Endometrium (tissue), 2 donors: ENCODE data around the gene AOPEP.

Experiments used
- FAIRE-seq: peaks from 2 replicates; lab custom pipeline; 2012; peaks lifted over from hg19 to GRCh38; lab: Jason Lieb, UNC
- donor health status: control.
- donor health status: control.

AOPEP gene

DNA sequence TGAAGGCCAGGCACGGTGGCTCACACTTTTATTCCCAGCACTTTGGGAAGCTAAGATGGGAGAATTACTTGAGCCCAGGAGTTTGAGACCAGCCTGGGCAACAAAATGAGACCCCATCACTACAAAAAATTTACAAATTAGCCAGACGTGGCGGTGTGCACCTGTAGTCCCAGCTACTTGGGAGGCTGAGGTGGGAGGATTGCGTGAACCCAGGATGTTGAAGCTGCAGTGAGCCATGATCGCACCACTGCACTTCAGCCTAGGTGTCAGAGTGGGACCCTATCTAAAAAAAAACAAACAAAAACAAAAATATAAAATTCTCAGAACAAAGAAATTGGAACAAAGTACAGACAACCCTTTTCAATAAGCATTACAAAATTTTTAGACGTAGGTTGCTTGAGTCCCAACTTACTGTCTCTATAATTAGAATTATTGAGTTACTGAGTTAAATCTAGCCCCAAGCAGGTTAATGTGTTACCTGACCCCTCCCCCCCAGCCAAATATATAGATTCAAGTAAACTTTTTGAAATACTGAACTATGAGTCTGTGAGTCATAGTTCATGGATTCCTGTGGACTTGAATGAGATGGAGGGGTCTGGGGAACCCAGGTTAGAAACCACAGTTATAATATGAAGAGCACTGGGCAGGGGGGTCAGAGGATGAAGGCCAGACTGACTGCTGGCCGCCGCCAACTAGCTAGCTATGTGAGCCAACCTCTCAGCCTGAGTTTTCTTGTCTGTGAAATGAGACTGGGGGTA is 173.1 kb downstream of the AOPEP start:
- no peak for FAIRE-seq

DNA sequence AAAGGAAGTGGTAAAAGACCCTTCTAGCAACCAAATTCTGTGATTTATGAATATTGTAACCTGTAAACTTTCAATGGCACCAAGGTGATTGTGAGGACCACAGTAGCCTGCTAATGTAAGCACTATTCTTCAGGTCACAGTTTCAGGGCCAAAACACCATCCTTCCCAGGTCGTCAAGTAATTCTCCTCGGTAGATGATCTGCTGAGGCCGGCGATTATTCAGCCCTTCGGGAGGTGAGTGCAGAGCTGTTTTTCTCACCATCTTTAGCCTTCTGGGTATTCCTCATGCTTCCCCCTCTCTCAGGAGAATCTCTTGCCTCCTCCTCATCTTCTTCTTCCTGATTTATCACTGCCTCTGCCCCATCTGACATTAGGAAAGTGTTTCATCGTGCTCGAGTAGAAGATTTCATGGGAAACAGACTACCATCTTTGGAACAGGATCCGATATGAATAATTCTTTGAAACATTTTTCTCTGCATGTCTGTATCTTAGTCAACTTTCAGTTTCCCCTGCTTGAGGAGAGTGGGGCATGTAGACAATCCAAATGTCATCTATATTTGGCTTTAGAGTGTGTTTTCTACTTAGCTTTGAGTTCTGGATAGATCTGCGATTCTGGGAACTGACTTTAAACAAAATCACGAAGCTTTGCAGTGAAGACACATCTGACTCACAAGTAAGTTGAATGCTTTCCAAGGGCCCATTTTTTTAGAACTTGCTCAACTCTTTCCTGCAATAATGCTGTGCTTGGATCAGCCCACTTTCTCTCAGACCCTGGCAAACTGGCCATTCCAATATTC is 173.9 kb downstream of the AOPEP start:
- FAIRE-seq, result no peak

DNA sequence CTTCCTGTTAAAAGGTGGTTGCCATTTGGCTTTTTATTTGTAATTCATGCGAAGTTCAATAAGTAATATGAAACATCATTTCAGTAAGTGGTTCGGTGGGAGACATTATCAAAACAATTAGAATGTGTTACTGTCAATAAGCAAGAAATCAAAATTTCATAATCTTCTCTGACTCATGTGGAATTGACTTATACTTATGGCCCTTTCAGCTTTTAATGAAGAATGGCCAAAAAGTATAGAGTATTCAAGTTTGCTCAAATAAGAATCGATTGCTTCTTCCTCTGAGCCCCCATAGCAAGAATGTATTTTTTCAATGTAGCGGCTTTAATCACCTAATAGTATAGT is 174.5 kb downstream of the AOPEP start:
- FAIRE-seq, result no peak

DNA sequence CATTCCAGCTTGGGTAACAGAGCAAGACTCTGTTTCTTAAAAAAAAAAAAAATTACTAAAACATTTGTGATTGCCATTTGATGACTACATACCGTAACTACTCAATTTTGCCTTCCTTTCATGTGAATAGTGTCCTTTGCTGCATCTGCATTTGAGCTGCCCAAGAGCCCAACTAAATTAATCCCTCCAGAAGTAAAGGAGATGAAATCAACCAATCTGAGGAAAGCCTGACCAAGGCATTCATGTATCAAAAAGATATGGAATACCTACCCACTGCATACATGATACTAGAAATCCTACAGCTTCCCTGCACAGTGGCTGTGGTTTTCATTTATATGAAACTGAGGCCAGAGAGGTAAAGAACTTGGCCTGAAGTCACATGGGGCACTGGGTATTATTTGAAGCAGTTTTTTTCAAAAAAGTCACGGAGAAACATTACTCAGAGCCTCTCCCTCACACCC is 177.5 kb downstream of the AOPEP start:
- no peak for FAIRE-seq

DNA sequence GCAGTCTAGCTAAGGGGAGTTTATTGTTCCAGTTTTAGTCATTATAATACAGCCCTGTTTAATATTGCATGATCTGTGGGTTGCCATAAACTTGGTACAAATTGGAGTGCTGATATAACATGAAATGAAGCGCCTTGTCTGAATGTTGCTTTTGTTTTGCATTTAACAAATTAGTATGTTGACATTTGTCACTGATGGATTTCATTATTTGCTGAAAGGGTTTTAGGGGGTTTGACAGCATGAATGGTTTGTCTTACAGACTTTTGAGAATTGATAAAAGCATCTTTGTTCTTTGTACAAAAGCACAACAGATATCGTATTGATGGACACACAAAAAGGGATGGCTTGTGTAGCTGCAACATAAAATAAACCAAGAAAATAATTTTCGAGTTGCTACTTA is 178.3 kb downstream of the AOPEP start:
- no peak for FAIRE-seq

DNA sequence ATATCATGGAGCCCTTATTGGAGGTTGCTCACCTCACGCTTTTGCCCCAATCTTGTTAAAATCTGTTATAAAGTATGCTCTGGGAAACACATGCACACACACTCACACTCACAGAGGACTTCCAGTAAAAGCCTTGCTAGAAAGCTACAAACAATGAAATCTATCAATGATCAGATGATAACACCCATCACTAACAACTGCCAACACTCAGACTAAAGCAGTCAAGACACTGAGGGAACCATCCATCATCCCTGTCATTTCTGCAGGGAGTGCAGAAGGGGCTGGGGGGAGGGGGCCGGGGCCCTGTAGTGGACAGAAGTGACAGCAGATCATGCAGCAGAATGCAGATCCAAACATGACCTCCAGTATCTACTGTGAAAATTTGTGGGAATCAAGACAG is 179.1 kb downstream of the AOPEP start:
- no peak for FAIRE-seq

DNA sequence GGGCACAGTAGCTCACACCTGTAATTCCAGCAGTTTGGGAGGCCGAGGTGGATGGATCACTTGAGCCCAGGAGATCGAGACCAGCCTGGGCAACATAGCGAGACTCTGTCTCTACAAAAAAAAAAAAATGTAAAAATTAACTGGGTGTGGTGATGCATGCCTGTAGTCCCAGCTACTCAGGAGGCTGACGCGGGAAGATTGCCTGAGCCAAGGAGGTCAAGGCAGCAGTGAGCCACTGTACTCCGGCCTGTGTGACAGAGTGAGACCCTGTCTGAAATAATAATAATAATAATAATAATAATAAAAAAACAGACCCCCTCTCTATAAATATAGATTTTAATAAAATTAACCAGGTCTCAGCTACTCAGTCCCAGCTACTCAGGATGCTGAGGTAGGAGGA is 179.7 kb downstream of the AOPEP start:
- FAIRE-seq, result no peak

DNA sequence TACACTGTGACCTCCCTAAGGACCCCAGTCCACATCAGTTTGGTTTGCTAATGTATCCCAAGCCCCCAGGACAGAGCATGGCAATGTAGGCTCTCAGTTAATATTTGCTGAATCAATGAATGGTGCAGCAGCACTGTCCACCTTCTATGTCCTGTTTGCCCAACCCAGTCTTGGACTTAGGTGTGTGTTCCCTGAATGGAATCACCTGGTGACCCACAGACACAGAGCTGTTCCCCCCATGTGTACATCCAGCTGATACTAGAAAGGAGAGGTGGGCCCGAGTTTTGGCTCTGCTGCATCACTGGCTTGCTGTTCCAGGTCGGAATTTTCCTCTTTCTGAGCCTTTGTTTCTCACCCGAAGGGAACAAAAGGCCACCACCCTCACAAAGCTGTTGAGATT is 180.2 kb downstream of the AOPEP start:
- FAIRE-seq, result no peak

DNA sequence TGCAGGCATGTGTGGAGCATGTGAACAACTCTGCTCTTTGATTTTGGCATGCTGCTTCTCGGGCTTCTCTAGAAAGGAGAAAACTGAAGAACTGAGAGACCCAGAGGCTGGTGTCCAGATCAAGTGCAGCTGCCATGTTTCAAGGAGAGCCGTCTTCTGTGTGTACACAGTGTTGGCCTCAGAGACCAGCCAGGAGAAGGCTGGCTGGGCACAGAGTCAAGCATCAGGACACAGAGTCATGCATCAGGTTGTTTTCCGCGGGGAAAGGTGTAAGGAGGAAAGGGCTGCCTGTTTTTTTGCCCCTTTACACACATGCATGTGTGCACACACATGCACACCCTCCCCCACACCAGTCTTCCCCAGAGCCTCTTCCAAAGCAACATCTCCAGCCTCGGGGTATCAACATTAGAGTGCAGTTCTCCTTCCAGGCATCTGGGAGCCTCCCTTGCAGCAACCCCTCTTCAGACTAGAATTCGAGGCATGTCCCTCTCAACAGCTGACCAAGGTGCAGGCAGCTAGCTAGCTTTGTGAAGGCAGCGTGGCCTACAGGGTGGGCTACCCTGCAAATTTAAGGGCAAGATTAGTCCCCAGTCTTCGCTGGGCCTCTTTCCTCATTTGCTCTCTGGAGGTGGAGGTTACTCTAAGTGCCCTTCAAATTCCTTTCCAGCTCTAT is 180.9 kb downstream of the AOPEP start:
- no peak for FAIRE-seq

DNA sequence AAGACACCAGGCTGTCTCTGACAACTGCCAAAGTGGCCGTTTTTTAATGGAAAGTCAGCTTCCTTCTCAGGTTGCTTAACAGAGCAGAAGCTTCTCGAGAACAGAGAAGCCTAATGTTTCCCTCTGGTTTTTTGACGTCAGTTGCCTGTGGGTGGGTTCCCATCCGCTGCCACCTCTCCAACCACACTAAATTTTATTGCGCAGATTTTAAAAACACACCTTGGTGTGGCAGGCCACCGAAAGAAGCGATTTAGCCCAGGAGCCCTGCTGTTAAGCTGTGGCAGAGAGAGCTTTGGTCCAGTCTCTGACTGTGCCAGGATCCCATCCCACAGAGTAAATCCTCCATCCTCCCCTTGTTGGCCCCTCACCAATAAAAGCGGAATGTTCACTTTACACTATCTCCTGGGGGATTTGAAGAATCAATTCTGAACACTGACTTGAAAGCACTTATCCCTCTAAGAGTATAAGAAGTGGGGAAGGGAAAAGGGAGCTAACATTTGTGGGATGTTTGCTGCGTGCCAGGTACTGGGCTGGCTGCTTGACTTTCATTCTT is 181.6 kb downstream of the AOPEP start:
- no peak for FAIRE-seq

DNA sequence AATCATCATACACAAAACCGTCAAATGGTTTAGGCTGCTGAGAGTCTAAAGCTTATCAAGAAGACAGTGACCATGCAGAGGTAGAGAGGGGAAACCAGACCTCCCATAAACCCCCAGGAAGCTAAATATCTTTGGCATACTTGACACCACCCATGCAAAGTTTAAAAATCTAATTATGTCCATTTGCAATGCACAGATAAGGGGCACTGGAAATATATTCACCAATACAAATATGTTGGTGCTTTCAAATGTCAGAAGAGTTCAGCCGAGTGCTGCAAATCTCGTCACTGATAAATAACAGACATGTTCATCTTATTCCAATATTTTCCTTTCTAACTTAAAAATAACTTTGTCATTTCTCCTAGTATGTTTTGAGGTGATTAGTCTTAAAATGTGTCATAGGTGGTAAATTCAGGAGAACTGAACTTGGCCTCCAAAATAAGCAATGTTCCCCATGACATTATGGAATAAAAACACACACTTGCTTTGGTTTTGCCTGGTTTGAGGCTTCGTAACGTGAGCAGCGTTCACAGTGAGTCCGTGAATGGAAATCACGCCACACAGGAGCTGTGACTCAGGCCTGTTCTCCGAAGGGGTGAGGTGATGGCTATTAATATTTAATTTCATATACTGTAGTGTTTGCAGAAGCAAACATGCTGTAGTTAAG is 182.2 kb downstream of the AOPEP start:
- no peak for FAIRE-seq

DNA sequence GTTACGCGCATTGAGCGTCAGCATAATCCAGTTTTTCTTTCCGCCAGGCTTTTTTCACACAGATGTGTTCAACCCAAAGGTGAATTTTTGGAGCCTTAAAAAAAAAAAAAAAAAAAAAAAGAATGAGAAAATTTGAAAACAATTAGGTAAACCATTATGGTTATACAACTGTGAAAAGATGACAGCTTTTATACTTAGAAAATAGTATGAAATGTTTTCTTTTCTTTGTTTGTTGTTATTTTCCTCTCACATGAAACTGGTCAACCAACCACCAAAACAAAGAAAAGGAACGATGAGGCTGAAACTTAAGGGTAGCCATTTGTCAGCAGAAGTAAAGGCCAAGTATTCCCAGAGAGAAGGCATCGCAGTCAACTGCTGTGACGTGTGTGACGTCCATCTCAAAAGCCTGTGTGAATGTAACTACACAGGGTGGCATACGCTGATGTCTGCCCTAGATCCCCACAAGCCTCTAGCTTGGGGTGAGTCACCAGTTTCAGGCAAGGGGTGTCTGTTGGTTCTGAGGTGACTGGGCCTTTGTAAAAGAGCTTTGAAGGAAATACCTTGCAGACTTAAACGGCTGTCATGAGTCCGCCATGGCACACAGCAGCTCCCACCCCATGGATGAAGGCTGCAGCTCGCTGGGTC is 182.9 kb downstream of the AOPEP start:
- no peak for FAIRE-seq

DNA sequence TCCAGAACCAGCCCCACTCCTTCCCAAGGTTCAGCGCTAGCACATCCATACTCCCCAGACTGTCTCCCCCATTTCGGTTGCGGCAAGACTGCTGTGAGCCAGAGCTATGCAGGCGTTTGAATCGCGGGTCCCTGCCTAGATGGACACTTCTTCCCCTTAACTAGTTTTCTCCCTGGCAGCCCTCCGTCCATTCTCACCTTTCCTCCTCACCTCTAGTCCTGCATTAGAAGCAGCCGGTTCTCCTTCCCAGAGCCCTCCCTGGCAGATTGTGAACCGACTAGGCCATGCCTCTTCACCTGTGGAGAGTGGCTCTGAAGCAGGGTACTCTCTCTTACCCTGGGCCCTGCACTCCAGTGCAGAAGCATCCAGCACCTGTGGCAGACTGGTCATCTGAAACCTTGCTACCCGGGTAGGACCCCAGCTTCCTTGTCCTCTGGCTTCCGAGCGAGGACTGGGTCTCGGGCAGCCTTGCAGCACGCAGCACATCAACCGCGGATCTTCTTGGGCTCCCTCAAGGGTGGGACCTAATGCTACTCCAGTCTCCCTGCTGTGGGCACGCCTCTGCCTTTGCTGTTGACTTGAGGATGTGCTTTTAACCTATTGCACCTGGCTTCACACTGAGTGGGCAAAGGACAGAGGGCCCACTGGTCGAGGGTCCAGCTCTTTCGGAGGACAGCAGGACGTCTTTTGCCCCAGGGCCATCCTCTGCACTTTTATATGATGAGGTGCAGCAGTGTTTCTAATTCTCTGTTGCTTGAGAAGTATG is 183.6 kb downstream of the AOPEP start:
- no peak for FAIRE-seq

DNA sequence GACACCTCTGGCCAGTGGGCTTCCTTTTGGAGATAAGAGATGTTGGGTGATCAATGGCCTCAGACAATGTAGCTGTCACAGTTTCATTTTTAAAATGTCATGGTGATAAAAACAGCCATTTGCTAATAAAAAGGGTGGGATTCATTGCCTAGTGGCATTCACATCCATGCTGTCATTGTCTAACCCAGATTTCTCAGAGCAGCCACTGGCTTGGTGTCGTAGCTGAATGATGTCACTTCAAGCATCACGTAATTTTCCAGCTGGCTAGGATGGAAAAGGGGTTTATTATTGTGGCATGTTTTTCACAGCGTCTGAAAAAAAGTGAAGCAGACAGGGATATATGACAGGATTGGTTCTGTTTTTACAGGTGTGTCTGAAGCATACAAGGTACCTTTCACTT is 184.7 kb downstream of the AOPEP start:
- FAIRE-seq, result no peak

DNA sequence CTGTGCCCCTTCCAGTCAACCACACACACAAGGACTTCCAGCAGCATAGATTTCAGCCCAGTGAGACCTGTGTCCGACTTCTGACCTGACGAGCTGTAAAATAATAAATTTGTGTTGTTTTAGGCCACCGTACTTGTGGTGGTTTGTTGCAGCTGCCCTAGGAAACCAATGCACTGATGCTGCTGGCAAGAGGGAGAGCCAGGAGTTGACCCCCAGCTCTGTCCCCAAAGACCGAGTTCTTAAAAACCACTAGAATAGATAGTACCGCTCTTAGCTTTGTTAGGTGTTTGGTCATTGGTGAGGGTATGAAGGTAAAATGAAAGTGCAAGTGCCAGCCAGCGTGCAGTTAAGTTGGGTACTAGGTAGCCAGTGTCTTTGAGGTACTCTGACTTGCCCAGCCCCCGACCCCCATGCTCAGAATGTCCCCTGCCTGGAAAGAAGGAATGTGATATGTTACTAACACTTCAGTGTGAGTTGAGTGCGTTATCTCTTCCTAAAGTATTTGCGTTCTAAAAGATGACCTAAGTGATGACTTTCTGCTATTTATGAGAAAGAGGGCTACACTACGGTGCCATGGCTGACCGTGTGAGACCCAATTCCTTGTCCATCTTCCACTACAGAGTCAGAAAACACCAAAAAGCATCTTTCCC is 185.6 kb downstream of the AOPEP start:
- no peak for FAIRE-seq

DNA sequence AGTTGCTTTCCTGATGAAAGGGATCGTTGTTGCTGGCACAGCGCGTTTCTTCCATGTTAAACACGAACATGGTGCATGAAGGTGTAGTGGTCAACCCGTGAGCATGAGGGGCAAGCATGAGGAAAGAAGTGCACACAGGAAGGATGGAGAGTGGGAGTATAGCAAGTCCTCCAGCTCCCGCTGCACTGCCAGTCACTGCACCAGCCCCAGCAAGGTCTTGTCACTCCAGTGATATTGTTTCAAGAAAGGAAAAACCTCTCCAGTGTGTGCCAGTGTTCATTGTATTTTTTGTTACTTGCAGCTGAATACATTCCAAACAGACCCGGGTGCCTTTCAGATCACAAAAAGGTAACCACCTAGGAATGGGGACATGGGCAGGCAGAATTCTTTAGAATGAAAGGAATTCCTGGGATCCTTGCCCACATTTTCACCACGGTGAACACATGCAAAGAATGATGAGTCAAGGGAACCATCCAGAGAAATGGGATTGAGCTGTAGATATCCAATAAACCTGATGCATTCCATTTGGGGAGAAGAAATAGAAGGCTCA is 186.3 kb downstream of the AOPEP start:
- no peak for FAIRE-seq

DNA sequence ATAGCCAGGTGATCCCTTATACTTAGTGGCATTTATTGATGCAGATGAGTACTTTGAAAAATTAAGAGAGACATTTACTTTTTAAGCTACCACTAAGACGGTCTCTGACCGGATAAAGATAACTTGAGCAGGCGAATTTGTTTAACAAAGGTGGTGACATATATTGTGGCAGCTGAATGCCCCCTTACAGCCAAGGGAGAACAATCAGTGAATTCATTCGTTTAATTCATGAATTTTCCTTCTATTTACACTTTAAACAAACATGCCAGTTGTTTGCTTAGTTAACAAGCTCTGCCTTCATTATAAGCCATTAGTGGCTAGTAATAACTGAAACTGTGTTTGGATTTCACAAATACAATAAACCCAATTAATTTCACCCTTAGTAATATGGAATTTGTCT is 187.1 kb downstream of the AOPEP start:
- FAIRE-seq, result no peak

DNA sequence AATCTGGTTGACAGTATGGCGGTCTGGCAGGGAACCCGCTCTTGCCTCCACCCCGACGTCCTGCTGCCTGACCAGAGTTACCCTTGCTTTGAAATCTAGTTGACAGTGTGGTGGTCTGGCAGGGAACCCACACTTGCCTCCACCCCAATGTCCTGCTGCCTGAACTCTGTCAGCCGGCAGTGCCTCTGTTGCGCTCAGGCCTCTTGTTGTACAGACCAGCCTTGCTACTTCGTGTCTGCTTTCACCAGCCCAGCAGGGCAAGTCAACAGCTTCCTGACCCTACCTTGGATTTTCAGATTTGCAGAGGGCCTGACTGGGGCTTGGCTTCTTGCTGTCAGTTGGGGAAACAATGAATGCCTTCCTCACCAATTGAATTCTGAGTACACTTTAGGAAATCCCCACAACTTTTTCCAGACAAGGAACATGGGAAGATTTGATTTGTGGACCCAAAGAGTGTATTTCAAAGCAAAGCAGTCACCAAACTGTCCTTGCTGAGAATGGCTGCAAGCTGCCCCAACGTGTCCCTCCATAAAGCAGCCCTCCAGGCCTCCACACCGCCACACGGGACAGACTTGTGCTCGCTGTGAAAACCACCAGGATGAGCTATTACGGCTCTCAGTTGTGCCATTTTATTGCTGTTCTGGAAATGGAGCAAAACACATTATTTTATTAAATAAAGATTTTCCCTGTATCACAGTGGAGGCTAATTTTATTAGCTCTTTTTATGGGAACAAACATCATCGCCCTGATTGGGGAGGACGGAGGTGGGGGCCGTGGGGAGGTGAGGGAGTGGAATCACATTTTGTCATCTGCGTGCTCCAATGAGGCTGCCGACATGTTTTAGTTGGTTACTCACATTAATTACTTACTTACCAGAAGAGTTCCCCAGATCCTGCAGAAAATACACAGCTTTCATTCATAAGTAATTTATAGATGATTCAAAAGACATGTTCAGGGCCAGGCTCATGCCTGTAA is 189.3 kb downstream of the AOPEP start:
- FAIRE-seq, result peak; percentile 89

DNA sequence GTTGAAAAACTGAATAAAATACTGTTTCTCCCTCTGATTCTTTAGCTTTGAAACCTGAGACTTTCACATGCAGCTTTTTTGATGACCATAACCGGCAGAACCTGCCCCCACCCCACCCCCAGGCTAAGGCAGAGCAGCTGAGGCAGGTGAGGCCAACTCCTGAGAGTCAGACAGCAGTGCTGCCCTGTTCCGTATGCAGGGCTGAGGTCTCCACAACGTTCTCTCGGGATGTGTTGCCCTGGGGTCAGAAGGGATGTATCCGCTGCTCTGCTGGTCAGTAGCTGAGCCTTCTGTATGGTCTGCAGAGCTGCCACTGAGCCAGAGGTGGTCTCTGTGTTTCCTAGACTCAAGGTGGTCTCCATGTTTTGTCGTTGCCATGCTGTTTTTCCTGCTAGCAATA is 190.5 kb downstream of the AOPEP start:
- FAIRE-seq, result no peak
